Mesodermal cell (in vitro differentiated cells): ENCODE results near the gene SRPX. TPM values are rescaled to one million over a fixed set of nuclear protein-coding genes. Genes with fewer than 3 reads are reported as not detected.

ENCODE experiments used
- H3K27ac ChIP-seq: 2 replicates; pipeline ENCODE4 v1.7.0; 2013; ENCODE audit warnings: mild to moderate bottlenecking, low read depth, low read length, moderate library complexity; ENCODE audit not compliant: severe bottlenecking
- H3K36me3 ChIP-seq: 2 replicates; pipeline ENCODE4 v1.7.1; 2013; ENCODE audit warnings: mild to moderate bottlenecking, low read length, moderate library complexity; ENCODE audit not compliant: control insufficient read depth, insufficient read depth
- H3K4me1 ChIP-seq: one replicate; pipeline ENCODE4 v1.7.1; 2013; ENCODE audit warnings: mild to moderate bottlenecking, low read length; ENCODE audit not compliant: insufficient read depth, control insufficient read depth, poor library complexity, severe bottlenecking
- H3K4me3 ChIP-seq: 2 replicates; pipeline ENCODE4 v1.7.0; 2013; ENCODE audit warnings: low read length, control low read depth, mild to moderate bottlenecking; ENCODE audit not compliant: insufficient read depth, poor library complexity, severe bottlenecking; ENCODE audit errors: extremely low read depth
- H3K9me3 ChIP-seq: 2 replicates; pipeline ENCODE4 v1.7.1; 2013; ENCODE audit warnings: mild to moderate bottlenecking, low read length, moderate library complexity; ENCODE audit not compliant: control insufficient read depth
- WGBS, 2 experiments: methylation state at CpG; one replicate each; pipeline ENCODE4 v1.1.5; 2013; ENCODE audit warnings: missing lambda C conversion rate in 2 of 2; ENCODE audit not compliant: insufficient coverage in 2 of 2; 5-methylcytosine and 5-hydroxymethylcytosine counted together
- polyA plus RNA-seq, 2 experiments: library from polyadenylated mRNA; stranded (reverse); fragments of 50-300 nt; gene quantifications; one replicate each; pipeline ENCODE4 v1.2.3, GENCODE V29; 2013

The SRPX gene, protein sequence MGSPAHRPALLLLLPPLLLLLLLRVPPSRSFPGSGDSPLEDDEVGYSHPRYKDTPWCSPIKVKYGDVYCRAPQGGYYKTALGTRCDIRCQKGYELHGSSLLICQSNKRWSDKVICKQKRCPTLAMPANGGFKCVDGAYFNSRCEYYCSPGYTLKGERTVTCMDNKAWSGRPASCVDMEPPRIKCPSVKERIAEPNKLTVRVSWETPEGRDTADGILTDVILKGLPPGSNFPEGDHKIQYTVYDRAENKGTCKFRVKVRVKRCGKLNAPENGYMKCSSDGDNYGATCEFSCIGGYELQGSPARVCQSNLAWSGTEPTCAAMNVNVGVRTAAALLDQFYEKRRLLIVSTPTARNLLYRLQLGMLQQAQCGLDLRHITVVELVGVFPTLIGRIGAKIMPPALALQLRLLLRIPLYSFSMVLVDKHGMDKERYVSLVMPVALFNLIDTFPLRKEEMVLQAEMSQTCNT
- polyA plus RNA-seq (2013, experiment 1 of 2): 45.6 TPM
- polyA plus RNA-seq (2013, experiment 2 of 2): 44.7 TPM

GRCh38 chrX:38220415-38221390, at the start of gene SRPX:
Gene SRPX, minus strand, starts transcription at chrX:38220871. Its CDS starts 79 bp downstream, at chrX:38220792.
- Histone ChIP-seq H3K36me3 (no peaks in the 10 kb centered on the region), H3K27ac (no peak within 1 kb of the TSS), H3K4me3 (peak within 1 kb of the TSS; percentile 49), H3K9me3 (no peaks in the 10 kb centered on the region), H3K4me1 (peaks cover 5% of the 10 kb centered on the region)
- WGBS, 2 experiments: 1 to 21% methylated on average over 15 to 36 of the region's 76 CpGs

DNA sequence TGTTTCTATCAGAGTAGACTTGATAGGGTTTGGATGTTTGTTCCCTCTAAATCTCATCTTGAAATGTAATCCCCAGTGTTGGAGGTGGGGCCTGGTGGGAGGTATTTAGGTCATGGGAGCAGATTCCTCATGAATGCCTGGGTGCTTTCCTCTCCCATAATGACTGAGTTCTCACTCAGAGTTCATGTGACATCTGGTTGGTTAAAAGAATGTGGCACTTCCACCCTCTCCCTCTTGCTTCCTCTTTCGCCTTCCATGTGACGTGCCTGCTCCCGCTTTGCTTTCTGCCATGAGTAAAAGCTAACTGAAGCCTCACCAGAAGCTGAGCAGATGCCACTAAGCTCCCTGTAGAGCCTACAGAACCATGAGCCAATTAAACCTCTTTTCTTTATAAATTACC, 47.3 kb upstream of the SRPX start:
- WGBS, 2 experiments: 100% methylated on average over 3 of the region's 3 CpGs; no CpG with 5 or more reads in 1 of the 2 experiments
- Histone ChIP-seq H3K9me3 (no peaks in the 10 kb centered on the region), H3K27ac (no peak overlapping the region), H3K36me3 (no peaks in the 10 kb centered on the region), H3K4me3 (no peak overlapping the region), H3K4me1 (no peaks in the 10 kb centered on the region)

DNA sequence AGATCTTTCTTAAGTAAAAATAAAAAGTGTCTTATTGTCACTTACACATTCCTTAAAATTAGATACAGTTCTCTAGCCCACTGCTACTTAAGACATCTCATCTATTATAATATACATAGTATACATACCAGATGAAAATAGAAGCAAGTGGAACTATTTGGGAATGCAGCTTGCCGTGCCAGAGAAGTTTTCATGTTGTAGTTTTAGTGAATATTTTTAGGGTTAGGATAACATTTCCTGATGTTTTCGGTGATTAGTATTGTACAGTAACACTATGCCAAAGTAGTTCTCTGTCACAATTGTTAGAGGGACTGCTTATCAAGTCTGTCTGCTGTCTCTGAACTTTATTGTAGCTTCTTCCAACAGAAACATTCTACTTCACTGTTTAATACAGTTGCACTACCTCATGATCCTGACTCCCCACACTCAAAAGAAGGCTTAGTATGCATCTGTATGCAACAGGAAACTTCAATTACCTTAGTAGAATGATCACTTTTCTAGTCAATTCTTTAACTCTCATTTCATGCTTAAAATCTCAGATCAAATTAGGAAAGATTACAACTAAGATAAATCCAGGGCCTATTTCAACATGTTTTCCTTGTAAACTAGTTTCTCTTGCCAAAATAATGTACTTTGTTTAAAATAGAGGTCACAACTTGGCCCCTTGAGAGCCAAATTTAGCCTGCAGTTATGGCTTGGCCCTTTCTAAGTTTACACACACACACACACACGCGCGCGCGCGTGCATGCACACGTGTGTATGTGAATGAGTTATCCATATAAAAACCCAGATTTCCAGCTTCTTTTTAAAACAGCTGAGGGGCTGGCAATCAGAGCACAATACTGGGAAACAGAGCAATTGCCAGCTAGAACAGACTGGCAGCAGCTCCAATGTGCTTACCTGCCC, 42.3 kb upstream of the SRPX start:
- Histone ChIP-seq H3K4me3 (no peak overlapping the region), H3K27ac (no peak overlapping the region), H3K4me1 (no peaks in the 10 kb centered on the region), H3K9me3 (no peaks in the 10 kb centered on the region), H3K36me3 (no peaks in the 10 kb centered on the region)
- no CpG with 5 or more reads among the region's 9 CpGs for WGBS, 2 experiments

GRCh38 chrX:38260231-38260630, 39.6 kb upstream of the SRPX start:
- H3K27ac ChIP-seq: no peak overlapping the region
- no peaks in the 10 kb centered on the region for H3K36me3 ChIP-seq
- no peaks in the 10 kb centered on the region for H3K9me3 ChIP-seq
- WGBS, 2 experiments: no CpG with 5 or more reads among the region's 4 CpGs
- no peak overlapping the region for H3K4me3 ChIP-seq
- H3K4me1 ChIP-seq: no peaks in the 10 kb centered on the region

DNA sequence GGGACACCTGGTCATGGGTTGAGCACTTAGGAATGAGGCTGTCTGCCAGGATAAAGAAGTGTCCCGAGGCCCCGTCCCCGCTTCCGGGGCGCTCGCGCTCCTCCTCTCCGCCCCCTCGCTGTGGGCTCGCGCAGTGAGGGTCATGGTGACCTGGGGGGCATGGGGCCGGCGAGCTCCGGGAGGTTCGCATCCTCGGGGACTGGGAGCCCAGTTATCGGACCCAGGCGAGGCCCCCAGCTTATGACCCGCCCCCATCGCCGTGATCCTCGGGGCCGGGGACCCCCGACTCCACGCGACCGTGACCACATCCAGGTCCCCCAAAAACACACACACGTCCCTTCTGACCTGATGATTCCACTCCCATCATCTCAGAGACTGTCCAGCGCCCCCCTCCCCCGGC, 35.3 kb upstream of the SRPX start:
- 94% methylated on average over 20 of the region's 30 CpGs; no CpG with 5 or more reads in 1 of the 2 experiments for WGBS, 2 experiments

DNA sequence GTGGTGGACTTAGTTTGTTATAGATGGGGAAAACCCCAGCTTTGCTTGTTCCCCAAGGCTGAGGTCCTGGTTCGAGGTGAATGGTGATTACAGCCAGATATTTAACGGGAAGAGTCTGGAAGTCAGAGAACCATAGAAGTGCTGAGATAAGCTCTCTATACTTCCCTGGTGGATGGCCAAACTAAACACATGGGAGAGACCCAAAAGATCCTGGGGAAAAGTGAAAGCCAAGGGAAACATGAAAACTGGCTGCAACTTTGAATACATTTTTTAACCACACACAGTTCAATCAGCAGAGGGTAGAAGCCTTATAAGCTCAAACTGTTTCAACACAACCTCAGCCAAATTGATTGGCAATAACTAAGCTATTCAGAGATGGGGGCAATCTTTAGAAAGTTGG, 29.3 kb upstream of the SRPX start:
- WGBS, 2 experiments: no CpG with 5 or more reads among the region's 2 CpGs
- Histone ChIP-seq H3K4me3 (no peak overlapping the region), H3K9me3 (no peaks in the 10 kb centered on the region), H3K36me3 (no peaks in the 10 kb centered on the region), H3K27ac (no peak overlapping the region), H3K4me1 (no peaks in the 10 kb centered on the region)

More for the DNA sequence above, 35.3 kb upstream of the SRPX start:
- Histone ChIP-seq H3K9me3 (no peaks in the 10 kb centered on the region), H3K4me1 (no peaks in the 10 kb centered on the region), H3K4me3 (no peak overlapping the region), H3K36me3 (no peaks in the 10 kb centered on the region), H3K27ac (no peak overlapping the region)

- WGBS, 2 experiments: no CpG with 5 or more reads among the region's 2 CpGs
- Histone ChIP-seq H3K4me3 (no peak overlapping the region), H3K4me1 (no peaks in the 10 kb centered on the region), H3K36me3 (no peaks in the 10 kb centered on the region), H3K27ac (no peak overlapping the region), H3K9me3 (no peaks in the 10 kb centered on the region)
Measured at GRCh38 chrX:38247051-38247450, 26.4 kb upstream of the SRPX start.

DNA sequence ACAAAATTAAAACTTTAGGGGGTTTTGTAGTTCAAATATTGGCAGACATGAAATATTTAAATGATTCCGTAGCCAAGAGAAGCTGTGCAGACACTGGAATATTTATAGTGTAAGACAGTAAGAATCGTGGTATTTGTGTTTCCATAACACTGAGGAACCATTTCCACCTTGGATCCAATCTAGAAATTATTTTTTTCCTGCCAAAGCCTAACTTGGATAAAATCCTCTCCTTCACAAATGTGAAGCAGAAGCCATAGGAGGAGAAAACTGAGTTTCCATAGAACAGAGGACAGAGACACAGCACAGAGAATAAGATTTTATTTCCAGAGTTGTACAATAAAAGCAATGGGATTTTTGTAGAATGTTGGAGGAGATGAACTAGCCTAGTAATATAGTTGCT, 19.9 kb upstream of the SRPX start:
- no CpG with 5 or more reads among the region's 2 CpGs for WGBS, 2 experiments
- Histone ChIP-seq H3K36me3 (no peaks in the 10 kb centered on the region), H3K27ac (no peak overlapping the region), H3K9me3 (no peaks in the 10 kb centered on the region), H3K4me1 (no peaks in the 10 kb centered on the region), H3K4me3 (no peak overlapping the region)

- Histone ChIP-seq H3K9me3 (no peaks in the 10 kb centered on the region), H3K36me3 (no peaks in the 10 kb centered on the region), H3K4me1 (peaks cover 14% of the 10 kb centered on the region), H3K27ac (no peak overlapping the region), H3K4me3 (no peak overlapping the region)
- WGBS, 2 experiments: no CpG with 5 or more reads among the region's 6 CpGs
Measured at GRCh38 chrX:38236901-38237615, 16.4 kb upstream of the SRPX start.
